Measurements from ENCODE around the gene PTH1R. TPM values are rescaled to one million over a fixed set of nuclear protein-coding genes. Genes with fewer than 3 reads are reported as not detected.

Gene PTH1R
- total RNA-seq, 2 donors from 2014 or later, result 1.3 to 10.8 TPM

DNA sequence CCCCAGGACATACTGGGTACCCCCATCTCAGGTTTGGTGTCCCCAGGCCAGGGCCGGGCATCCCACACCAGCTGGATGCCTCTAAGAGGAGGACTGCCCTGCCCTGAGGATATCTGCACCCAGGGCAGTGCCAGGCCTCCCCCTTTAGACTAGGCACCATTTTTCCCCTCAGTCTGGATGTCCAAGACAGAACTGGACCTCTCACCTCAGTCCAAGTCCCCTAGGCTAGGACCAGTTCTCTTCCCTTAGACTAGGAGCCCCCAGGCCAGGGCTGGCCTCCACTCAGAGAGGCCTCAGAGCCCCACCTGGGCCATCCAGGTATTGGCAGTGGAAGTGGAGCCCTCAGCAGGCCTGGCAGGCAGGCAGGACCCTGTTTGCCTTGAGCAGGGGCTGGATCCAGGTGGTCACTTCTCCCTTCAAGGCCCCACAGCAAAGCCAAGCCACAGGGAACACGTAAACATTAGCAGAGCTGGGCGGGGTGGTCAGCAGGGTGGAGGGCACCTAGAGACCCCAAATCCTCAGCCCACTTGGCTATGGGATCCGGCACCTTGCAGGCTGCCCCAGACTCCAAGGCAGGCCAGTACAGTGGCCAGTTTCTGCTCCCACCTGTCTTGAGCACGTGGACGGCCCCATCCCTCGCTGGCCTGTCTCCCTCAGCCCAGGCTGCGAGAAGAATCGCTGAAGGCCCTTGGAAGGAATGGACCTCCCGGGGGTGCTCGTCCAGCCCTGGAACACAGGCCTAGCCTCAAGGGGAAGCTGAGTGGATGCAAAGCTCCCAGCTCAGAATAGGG is 28.3 kb downstream of the PTH1R start:
- TF ChIP-seq POLR2A (IDR thresholded peaks at IDR 0.05), result no peak
- TF ChIP-seq, protein P1, sequence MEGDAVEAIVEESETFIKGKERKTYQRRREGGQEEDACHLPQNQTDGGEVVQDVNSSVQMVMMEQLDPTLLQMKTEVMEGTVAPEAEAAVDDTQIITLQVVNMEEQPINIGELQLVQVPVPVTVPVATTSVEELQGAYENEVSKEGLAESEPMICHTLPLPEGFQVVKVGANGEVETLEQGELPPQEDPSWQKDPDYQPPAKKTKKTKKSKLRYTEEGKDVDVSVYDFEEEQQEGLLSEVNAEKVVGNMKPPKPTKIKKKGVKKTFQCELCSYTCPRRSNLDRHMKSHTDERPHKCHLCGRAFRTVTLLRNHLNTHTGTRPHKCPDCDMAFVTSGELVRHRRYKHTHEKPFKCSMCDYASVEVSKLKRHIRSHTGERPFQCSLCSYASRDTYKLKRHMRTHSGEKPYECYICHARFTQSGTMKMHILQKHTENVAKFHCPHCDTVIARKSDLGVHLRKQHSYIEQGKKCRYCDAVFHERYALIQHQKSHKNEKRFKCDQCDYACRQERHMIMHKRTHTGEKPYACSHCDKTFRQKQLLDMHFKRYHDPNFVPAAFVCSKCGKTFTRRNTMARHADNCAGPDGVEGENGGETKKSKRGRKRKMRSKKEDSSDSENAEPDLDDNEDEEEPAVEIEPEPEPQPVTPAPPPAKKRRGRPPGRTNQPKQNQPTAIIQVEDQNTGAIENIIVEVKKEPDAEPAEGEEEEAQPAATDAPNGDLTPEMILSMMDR (IDR thresholded peaks at IDR 0.05), result no peak
- no peak for TF ChIP-seq POLR2AphosphoS5 (IDR thresholded peaks at IDR 0.05)
- 90% methylated on average over 10 of the region's 11 CpGs for WGBS
- intact Hi-C loops (cut with DNase I), result loop anchor here (5.0 kb wide), 1 partner anchor 39 kb away; no protein-coding TSS in a partner anchor
- Histone ChIP-seq H3K36me3 (no peaks in the 10 kb centered on the region), H3K27me3 (replicated peaks; ENCODE audit: insufficient read depth) (no peaks in the 10 kb centered on the region), H3K9me3 (no peaks in the 10 kb centered on the region), H3K4me1 (replicated peaks) (no peaks in the 10 kb centered on the region), H3K27ac (no peak overlapping the region), H3K4me3 (no peak overlapping the region)
- no peak for DNase-seq (ENCODE audit: low spot score)

DNA sequence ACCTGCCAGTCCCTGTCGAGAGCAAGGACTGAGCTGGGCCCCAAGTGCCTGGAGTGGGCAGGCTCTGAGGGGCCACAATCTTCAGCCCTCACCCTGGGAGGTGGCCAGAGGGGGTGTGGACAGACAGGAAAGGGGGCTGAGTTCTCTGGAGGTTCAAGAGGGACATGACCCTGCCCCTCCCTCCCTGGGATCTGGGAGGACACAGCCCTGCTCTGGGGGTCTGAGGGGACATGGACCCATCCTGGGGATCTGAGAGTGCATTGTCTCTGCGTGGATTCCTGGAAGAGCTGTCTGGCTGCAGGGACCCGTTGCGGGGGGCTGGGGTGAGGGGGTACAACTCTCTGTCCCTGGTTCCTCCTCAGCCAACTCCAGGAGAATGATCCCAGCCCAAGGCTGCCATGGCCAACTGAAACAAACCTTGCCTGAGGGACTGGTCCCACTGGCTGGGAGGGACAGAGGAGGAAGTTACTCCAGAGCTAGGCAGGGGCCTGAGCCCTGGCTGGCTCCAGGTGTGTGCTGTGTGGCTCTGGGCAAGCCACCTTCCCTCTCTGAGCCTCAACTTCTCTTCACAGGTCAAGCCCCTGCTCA is 29.0 kb downstream of the PTH1R start:
- WGBS, result 67% methylated on average over 4 of the region's 4 CpGs
- intact Hi-C loops (cut with DNase I), result loop anchor here (5.0 kb wide), 1 partner anchor 39 kb away; no protein-coding TSS in a partner anchor
- Histone ChIP-seq H3K4me3 (no peak overlapping the region), H3K36me3 (no peaks in the 10 kb centered on the region), H3K27me3 (replicated peaks; ENCODE audit: insufficient read depth) (no peaks in the 10 kb centered on the region), H3K9me3 (no peaks in the 10 kb centered on the region), H3K4me1 (replicated peaks) (no peaks in the 10 kb centered on the region), H3K27ac (no peak overlapping the region)
- DNase-seq (ENCODE audit: low spot score), result no peak
- TF ChIP-seq POLR2A (IDR thresholded peaks at IDR 0.05), result no peak
- no peak for TF ChIP-seq POLR2AphosphoS5 (IDR thresholded peaks at IDR 0.05)
- TF ChIP-seq, protein P1 (IDR thresholded peaks at IDR 0.05), result no peak

DNA sequence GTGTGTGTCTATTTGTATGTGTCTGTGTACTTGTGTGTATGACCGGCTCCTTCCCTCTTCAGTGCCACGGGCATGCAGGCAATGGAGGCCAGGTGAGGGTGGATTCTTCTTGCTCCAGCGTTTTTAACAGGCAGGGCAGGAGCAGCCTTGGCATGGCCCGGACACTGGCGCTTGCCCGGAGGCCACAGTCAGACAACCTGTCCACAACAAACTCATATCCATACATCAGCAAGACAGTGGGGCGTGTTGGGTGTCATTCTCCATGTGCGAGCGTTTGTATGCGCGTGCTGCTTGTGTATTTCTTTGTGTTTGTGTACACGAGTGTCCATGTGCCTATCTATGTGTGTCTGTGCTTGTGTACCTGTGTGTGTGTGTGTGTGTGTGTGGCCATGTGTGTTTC is 29.8 kb downstream of the PTH1R start:
- Histone ChIP-seq H3K36me3 (no peaks in the 10 kb centered on the region), H3K4me3 (no peak overlapping the region), H3K4me1 (replicated peaks) (no peaks in the 10 kb centered on the region), H3K27ac (no peak overlapping the region), H3K9me3 (no peaks in the 10 kb centered on the region), H3K27me3 (replicated peaks; ENCODE audit: insufficient read depth) (no peaks in the 10 kb centered on the region)
- TF ChIP-seq POLR2A (IDR thresholded peaks at IDR 0.05) (no peak), POLR2AphosphoS5 (IDR thresholded peaks at IDR 0.05) (no peak)
- TF ChIP-seq, protein P1 (IDR thresholded peaks at IDR 0.05), result no peak
- 71% methylated on average over 12 of the region's 12 CpGs for WGBS
- intact Hi-C loops (cut with DNase I), result loop anchor here (5.0 kb wide), 1 partner anchor 40 kb away; no protein-coding TSS in a partner anchor
- no peak for DNase-seq (ENCODE audit: low spot score)

DNA sequence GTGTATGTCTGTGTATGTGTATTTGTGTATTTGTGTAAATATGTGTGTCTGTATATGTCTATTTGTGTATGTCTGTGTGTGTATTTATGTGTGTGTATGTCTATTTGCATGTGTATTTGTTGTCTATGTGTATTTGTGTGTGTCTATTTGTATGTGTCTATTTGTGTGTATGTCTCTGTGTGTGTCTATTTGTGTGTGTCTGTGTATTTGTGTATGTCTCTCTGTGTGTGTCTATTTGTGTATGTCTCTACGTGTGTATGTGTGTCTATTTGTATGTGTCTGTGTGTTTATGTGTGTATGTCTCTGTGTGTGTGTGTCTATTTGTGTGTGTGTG is 30.4 kb downstream of the PTH1R start:
- no peaks in the 10 kb centered on the region for H3K9me3 ChIP-seq
- no peak overlapping the region for H3K27ac ChIP-seq
- TF ChIP-seq POLR2AphosphoS5 (IDR thresholded peaks at IDR 0.05), result no peak
- TF ChIP-seq, protein P1 (IDR thresholded peaks at IDR 0.05), result peak in 1 of 4 experiments; percentile 45
- intact Hi-C loops (cut with DNase I), result loop anchor here (5.0 kb wide), 1 partner anchor 41 kb away; no protein-coding TSS in a partner anchor
- no peaks in the 10 kb centered on the region for H3K36me3 ChIP-seq
- H3K27me3 ChIP-seq (replicated peaks; ENCODE audit: insufficient read depth), result no peaks in the 10 kb centered on the region
- no peaks in the 10 kb centered on the region for H3K4me1 ChIP-seq (replicated peaks)
- no peak for DNase-seq (ENCODE audit: low spot score)
- WGBS, result 0% methylated on average over 1 of the region's 1 CpG
- no peak overlapping the region for H3K4me3 ChIP-seq

Measured in prostate gland (tissue), 2 donors.